Left colon (tissue), 2 donors: ENCODE data around the gene PCSK1. TPM values are rescaled to one million over a fixed set of nuclear protein-coding genes. Genes with fewer than 3 reads are reported as not detected.

Source experiments
- total RNA-seq, 2 donors: library from RNA; stranded (reverse); fragmentation: NEBNext Ultra II Directional; extraction: Animal tissue kit (Norgen Biotek cat#: 25700); gene quantifications; one replicate each; pipeline ENCODE4 v1.2.1, GENCODE V29; 2021
- donor health status: DM: no; HTN: no; CAD: no.
- donor health status: DM: yes; HTN: yes; CAD: no.

Gene PCSK1
- total RNA-seq, 2 donors from 2014 or later: 2.2 to 4.1 TPM

Other genes with a start within 250 kb of the PCSK1 start
- 100 to 1,000 TPM; 399 TPM for gene CAST, start 229.1 kb upstream of the PCSK1 start, total RNA-seq